SK-N-SH treated with all-trans-retinoic acid at 6 μM for 48 hours (cell line): ENCODE measurements around the gene MB21D2.

Source experiments
- ATAC-seq: fragments of 200-7000 bp; cut with Tn5 transposase; 3 replicates; pipeline ENCODE4 v1.9.1; 2020; ENCODE audit warnings: mild to moderate bottlenecking, moderate library complexity
- ARNTL ChIP-seq: fragments of 450-650 bp; formaldehyde crosslinking; IDR thresholded peaks from 2 replicates; pipeline ENCODE4 v1.5.0; 2020; ENCODE audit warnings: low read depth, mild to moderate bottlenecking, moderate library complexity, borderline replicate concordance
- BACH2 ChIP-seq: fragments of 250-450 bp; sonication (Bioruptor Pico); IDR thresholded peaks from 2 replicates; pipeline ENCODE4 v1.9.0; 2021; ENCODE audit warnings: mild to moderate bottlenecking, borderline replicate concordance
- CSDC2 ChIP-seq: fragments of 250-450 bp; sonication (Bioruptor Pico); IDR thresholded peaks from 2 replicates; pipeline ENCODE4 v1.5.0; 2020; ENCODE audit warnings: mild to moderate bottlenecking, moderate library complexity
- ESRRG ChIP-seq: fragments of 250-450 bp; sonication (Bioruptor Pico); IDR thresholded peaks from 2 replicates; pipeline ENCODE4 v1.6.1; 2021; ENCODE audit warnings: mild to moderate bottlenecking
- GLIS3 ChIP-seq: fragments of 250-450 bp; sonication (Bioruptor Pico); IDR thresholded peaks from 2 replicates; pipeline ENCODE4 v1.5.0; 2020; ENCODE audit warnings: mild to moderate bottlenecking, moderate library complexity
- ISL1 ChIP-seq: fragments of 250-450 bp; sonication (Bioruptor Pico); IDR thresholded peaks from 2 replicates; pipeline ENCODE4 v2.1.2; 2022; ENCODE audit warnings: mild to moderate bottlenecking, moderate library complexity
- OSR1 ChIP-seq: fragments of 250-450 bp; sonication (Bioruptor Pico); IDR thresholded peaks from 2 replicates; pipeline ENCODE4 v1.8.0; 2022; ENCODE audit warnings: moderate library complexity, mild to moderate bottlenecking, inconsistent platforms
- RARB ChIP-seq: fragments of 250-450 bp; sonication (Bioruptor Pico); IDR thresholded peaks from 2 replicates; pipeline ENCODE4 v1.8.0; 2021; ENCODE audit warnings: mild to moderate bottlenecking, moderate library complexity
- SNAI2 ChIP-seq: fragments of 250-450 bp; sonication (Bioruptor Pico); IDR thresholded peaks from 2 replicates; pipeline ENCODE4 v1.5.0; 2020; ENCODE audit warnings: mild to moderate bottlenecking, moderate library complexity
- ZFP3 ChIP-seq: fragments of 250-450 bp; sonication (Bioruptor Pico); IDR thresholded peaks from 2 replicates; pipeline ENCODE4 v1.5.0; 2020; ENCODE audit warnings: mild to moderate bottlenecking, moderate library complexity
- ZFP30 ChIP-seq: fragments of 450-650 bp; formaldehyde crosslinking; IDR thresholded peaks from 2 replicates; pipeline ENCODE4 v1.5.0; 2022; ENCODE audit warnings: mild to moderate bottlenecking, moderate library complexity
- ZNF565 ChIP-seq: fragments of 450-650 bp; formaldehyde crosslinking; conservative IDR thresholded peaks from 2 replicates; pipeline ENCODE4 v1.5.0; 2020; ENCODE audit warnings: low read depth, mild to moderate bottlenecking, moderate library complexity
- ZNF8 ChIP-seq: fragments of 450-650 bp; formaldehyde crosslinking; IDR thresholded peaks from 2 replicates; pipeline ENCODE4 v1.5.0; 2020; ENCODE audit warnings: mild to moderate bottlenecking, moderate library complexity
- TF ChIP-seq, protein P1 (sequence below): fragments of 250-450 bp; sonication (Bioruptor Pico); IDR thresholded peaks from 2 replicates; pipeline ENCODE4 v1.5.1; 2020; ENCODE audit warnings: low read depth, mild to moderate bottlenecking, moderate library complexity
- TF ChIP-seq, protein P2 (sequence below): fragments of 250-450 bp; sonication (Bioruptor Pico); IDR thresholded peaks from 2 replicates; pipeline ENCODE4 v1.8.0; 2021; ENCODE audit warnings: low read depth, mild to moderate bottlenecking, moderate library complexity, borderline replicate concordance
- TF ChIP-seq, protein P3 (sequence below): fragments of 250-450 bp; sonication (Bioruptor Pico); IDR thresholded peaks from 2 replicates; pipeline ENCODE4 v1.5.0; 2020; ENCODE audit warnings: mild to moderate bottlenecking, moderate library complexity
- TF ChIP-seq, protein P4 (sequence below): fragments of 250-450 bp; sonication (Bioruptor Pico); IDR thresholded peaks from 2 replicates; pipeline ENCODE4 v1.8.0; 2020; ENCODE audit warnings: mild to moderate bottlenecking, moderate library complexity, borderline replicate concordance

MB21D2 gene

DNA sequence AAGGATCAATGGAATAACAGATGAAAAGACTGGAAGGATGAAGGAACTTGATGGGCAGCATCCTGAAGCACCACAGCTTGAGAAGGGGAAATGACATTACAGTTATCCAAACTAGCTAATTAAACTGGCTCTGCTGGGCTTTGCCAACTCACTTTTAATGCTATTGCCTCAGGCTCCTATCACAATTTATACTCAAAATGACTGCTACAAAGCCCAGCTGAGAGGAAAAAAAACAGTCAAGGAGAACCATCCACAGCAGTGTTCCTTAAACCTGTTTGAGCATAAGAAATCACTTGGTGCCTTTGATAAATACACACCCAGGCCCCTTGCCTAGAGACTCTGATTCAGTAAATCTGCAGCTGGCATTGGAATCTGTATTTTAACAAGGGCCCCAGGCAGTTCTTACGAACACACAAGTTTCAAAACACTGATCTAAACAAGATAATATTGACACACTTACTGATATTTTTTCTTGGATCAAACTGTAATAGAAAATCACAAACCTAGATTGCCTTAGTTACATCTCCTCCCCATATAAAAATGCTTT lies 85.8 kb downstream of the MB21D2 start:
- 0 out of 2 replicates have a peak, but pooled peaks have one; percentile 52 for TF ChIP-seq SNAI2 (CRISPR knock-in tag)
- TF ChIP-seq BACH2 (CRISPR knock-in tag): no peak
- ATAC-seq: peak; percentile 15; the same call in 2 of the 3 replicates

DNA sequence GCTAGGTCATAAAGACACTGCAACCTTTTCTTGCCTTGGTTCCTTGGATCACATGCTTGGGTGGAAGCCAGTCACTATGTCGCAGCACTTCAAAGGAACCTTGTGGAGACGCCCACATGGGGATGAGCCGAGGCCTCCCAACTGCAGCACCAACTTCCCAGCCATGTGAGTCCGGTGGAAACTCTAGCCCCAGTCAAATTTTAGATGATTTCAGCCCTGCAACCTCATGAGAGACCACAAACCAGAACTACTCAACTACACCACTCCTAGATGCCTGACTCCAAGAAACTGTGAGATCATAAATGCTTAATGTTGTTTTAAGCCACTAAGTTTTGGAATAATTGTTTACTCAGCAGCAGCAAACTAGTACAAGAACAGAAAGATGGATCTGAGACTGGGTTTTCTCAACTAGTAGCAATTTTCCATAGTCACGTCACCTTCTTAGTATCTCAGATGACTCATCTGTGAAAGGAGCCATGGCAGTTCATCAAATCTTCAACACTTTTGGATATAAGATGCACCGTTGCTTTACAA lies 86.5 kb downstream of the MB21D2 start:
- ATAC-seq: peak; percentile 69
- peak; percentile 49 for TF ChIP-seq ISL1
- TF ChIP-seq RARB (CRISPR knock-in tag): no peak
- no peak for TF ChIP-seq ZFP30 (CRISPR knock-in tag)
- TF ChIP-seq, protein P1, sequence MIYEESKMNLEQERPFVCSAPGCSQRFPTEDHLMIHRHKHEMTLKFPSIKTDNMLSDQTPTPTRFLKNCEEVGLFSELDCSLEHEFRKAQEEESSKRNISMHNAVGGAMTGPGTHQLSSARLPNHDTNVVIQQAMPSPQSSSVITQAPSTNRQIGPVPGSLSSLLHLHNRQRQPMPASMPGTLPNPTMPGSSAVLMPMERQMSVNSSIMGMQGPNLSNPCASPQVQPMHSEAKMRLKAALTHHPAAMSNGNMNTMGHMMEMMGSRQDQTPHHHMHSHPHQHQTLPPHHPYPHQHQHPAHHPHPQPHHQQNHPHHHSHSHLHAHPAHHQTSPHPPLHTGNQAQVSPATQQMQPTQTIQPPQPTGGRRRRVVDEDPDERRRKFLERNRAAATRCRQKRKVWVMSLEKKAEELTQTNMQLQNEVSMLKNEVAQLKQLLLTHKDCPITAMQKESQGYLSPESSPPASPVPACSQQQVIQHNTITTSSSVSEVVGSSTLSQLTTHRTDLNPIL (CRISPR knock-in tag): peak; percentile 55; the same call in 1 of the 2 replicates
- TF ChIP-seq BACH2 (CRISPR knock-in tag): no peak

DNA sequence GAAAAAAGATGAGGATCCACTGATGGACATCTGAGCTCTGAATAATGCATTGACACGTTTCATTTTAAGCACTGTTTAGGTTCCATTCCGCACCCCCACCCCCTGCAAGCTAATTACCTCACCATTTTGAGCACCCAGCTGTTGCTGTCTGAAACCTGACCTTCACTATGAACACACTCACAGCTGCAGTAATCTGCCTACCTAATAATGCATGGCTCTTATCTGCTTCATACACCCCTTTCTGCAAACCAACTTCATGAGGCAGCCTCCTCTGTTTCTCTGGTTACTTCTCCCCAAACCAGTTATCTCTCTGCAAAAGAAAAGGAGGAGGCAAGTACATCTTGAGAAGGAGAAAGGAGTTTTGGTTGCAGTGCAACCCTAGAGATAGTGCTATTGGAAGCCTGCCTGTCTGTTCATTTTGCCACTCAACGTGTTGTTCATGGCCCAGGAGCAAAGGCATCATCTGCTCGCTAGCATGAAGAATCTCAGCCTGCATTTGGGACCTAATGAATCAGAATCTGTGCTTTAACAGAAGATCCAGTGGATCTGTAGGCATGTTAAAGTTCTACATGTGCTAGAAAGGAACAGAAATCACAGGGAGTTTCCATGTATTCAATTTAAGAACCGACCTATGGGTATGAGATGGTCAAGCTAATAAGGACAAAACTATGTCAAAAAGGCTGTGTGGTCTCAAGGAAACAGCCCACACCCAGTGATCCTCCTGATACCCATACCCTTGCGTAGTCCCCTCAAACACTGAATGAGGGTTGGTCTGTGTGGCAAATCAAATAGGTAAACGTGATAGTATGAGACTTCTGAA lies 87.2 kb downstream of the MB21D2 start:
- no peak for ATAC-seq
- TF ChIP-seq ZNF565 (CRISPR knock-in tag) (no peak), ZNF8 (CRISPR knock-in tag) (no peak)

DNA sequence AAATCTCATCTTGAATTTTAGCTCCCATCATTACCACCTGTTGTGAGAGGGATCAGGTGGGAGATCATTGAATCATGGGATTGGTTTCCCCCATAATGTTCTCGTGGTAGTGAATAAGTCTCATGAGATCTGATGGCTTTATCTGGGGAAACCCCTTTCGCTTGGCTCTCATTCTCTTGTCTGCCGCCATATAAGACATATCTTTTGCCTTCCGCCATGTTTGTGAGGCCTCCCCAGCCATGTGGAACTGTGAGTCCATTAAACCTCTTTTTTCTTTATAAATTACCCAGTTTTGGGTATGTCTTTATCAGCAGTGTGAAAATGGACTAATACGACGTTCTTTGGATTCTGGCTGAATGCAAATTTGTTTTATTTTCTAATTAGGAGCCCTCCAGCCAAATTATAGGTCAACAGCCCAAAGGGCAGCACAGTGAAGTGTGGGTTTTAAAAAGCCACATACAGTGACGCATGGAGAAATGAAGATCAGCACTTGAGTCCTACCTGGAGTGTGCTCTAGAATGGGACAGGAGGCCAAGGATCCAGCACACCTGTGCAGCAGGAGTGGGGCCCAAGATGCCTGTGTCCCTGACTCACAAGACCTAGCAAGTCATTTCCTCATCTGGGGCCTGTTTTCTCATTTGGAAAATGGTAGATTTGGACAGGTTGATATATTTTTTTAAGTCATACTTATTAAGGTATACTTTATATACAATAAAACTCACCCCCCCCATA lies 89.6 kb downstream of the MB21D2 start:
- TF ChIP-seq ZNF8 (CRISPR knock-in tag): no peak
- TF ChIP-seq ISL1: no peak
- TF ChIP-seq ARNTL (CRISPR knock-in tag): no peak
- TF ChIP-seq, protein P2, sequence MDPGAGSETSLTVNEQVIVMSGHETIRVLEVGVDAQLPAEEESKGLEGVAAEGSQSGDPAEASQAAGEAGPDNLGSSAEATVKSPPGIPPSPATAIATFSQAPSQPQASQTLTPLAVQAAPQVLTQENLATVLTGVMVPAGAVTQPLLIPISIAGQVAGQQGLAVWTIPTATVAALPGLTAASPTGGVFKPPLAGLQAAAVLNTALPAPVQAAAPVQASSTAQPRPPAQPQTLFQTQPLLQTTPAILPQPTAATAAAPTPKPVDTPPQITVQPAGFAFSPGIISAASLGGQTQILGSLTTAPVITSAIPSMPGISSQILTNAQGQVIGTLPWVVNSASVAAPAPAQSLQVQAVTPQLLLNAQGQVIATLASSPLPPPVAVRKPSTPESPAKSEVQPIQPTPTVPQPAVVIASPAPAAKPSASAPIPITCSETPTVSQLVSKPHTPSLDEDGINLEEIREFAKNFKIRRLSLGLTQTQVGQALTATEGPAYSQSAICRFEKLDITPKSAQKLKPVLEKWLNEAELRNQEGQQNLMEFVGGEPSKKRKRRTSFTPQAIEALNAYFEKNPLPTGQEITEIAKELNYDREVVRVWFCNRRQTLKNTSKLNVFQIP (CRISPR knock-in tag): no peak
- no peak for TF ChIP-seq SNAI2 (CRISPR knock-in tag)
- no peak for TF ChIP-seq CSDC2
- TF ChIP-seq, protein P3, sequence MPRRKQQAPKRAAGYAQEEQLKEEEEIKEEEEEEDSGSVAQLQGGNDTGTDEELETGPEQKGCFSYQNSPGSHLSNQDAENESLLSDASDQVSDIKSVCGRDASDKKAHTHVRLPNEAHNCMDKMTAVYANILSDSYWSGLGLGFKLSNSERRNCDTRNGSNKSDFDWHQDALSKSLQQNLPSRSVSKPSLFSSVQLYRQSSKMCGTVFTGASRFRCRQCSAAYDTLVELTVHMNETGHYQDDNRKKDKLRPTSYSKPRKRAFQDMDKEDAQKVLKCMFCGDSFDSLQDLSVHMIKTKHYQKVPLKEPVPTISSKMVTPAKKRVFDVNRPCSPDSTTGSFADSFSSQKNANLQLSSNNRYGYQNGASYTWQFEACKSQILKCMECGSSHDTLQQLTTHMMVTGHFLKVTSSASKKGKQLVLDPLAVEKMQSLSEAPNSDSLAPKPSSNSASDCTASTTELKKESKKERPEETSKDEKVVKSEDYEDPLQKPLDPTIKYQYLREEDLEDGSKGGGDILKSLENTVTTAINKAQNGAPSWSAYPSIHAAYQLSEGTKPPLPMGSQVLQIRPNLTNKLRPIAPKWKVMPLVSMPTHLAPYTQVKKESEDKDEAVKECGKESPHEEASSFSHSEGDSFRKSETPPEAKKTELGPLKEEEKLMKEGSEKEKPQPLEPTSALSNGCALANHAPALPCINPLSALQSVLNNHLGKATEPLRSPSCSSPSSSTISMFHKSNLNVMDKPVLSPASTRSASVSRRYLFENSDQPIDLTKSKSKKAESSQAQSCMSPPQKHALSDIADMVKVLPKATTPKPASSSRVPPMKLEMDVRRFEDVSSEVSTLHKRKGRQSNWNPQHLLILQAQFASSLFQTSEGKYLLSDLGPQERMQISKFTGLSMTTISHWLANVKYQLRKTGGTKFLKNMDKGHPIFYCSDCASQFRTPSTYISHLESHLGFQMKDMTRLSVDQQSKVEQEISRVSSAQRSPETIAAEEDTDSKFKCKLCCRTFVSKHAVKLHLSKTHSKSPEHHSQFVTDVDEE (CRISPR knock-in tag): no peak
- no peak for TF ChIP-seq ZFP3 (CRISPR knock-in tag)
- no peak for TF ChIP-seq OSR1 (CRISPR knock-in tag)
- TF ChIP-seq, protein P4, sequence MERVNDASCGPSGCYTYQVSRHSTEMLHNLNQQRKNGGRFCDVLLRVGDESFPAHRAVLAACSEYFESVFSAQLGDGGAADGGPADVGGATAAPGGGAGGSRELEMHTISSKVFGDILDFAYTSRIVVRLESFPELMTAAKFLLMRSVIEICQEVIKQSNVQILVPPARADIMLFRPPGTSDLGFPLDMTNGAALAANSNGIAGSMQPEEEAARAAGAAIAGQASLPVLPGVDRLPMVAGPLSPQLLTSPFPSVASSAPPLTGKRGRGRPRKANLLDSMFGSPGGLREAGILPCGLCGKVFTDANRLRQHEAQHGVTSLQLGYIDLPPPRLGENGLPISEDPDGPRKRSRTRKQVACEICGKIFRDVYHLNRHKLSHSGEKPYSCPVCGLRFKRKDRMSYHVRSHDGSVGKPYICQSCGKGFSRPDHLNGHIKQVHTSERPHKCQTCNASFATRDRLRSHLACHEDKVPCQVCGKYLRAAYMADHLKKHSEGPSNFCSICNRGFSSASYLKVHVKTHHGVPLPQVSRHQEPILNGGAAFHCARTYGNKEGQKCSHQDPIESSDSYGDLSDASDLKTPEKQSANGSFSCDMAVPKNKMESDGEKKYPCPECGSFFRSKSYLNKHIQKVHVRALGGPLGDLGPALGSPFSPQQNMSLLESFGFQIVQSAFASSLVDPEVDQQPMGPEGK: no peak
- no peak for TF ChIP-seq ESRRG (CRISPR knock-in tag)
- no peak for TF ChIP-seq GLIS3
- no peak for ATAC-seq
